GM18907 (cell line): Measurements from ENCODE around the gene MAGEA12.
"Not testable (repeated sequence)": the region's sequence is repeated elsewhere in the genome, so short reads cannot be mapped to it uniquely, and the experiment has no call there.

Experiments used
- ATAC-seq: cut with Tn5 transposase; IDR thresholded peaks from one replicate; pipeline ENCODE4 v1.9.1; 2021; ENCODE audit warnings: mild to moderate bottlenecking, moderate library complexity; ENCODE audit not compliant: unreplicated experiment

The MAGEA12 gene

GRCh38 chrX:152733261-152733975 lies at the start of gene MAGEA12, which contains the start of gene CSAG1:
TSS of gene MAGEA12 (plus strand) at chrX:152733757. CDS start at chrX:152736162, 2,405 bp downstream.
TSS of gene CSAG1 (minus strand) at chrX:152733721. CDS start at chrX:152732460, 1,261 bp downstream.
- no peak for ATAC-seq

DNA sequence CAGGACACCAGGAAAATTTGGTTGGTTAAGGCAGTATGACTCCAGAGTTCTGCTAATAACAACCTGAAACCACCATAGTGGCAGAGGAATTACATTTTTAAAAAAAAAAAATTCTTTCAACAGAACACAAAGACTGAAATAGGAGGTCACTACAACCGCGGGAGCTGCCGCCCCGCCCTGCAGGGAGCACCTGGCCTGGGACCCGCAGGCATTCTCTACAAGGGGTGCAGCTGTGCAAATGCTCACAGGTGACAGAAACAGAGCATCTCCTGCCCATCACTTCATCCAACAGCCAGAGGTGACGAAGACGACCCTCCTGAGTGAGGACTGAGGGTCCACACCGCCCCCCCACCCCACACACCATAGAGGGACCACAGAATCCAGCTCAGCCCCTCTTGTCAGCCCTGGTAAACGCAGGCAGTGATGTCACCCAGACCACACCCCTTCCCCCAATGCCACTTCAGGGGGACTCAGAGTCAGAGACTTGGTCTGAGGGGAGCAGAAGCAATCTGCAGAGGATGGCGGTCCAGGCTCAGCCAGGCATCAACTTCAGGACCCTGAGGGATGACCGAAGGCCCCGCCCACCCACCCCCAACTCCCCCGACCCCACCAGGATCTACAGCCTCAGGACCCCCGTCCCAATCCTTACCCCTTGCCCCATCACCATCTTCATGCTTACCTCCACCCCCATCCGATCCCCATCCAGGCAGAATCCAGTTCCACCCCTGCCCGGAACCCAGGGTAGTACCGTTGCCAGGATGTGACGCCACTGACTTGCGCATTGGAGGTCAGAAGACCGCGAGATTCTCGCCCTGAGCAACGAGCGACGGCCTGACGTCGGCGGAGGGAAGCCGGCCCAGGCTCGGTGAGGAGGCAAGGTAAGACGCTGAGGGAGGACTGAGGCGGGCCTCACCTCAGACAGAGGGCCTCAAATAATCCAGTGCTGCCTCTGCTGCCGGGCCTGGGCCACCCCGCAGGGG lies 35.3 kb upstream of the MAGEA12 start, which contains the start of gene MAGEA3:
MAGEA3 (plus strand) TSS at position 843 of the 980 bp plus-strand sequence. CDS start 2,039 bp downstream, outside the sequence.
- not testable (repeated sequence) for ATAC-seq

- not testable (repeated sequence) for ATAC-seq
These were observed 33.2 kb upstream of the MAGEA12 start for GRCh38 chrX:152700390-152700789.

DNA sequence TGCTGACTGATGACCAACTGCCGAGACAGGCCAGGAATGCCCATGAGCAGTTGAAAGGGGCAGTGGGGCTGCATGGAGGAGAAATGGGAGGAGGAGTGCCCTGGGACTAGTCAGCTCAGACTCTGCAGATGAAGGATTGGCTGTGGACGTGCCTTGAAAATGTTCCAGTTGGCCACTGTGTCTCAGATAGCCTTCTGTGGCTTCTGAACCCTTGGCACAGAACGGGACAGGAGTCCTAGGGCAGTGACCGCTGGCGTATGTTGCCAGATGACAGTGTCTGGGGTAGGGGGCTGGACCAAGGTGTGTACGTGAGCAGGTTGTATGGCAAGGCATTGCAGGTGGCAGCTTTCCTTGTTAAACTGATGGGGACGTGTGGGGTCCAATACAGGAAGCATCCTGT lies 27.1 kb upstream of the MAGEA12 start:
- ATAC-seq: not testable (repeated sequence)

DNA sequence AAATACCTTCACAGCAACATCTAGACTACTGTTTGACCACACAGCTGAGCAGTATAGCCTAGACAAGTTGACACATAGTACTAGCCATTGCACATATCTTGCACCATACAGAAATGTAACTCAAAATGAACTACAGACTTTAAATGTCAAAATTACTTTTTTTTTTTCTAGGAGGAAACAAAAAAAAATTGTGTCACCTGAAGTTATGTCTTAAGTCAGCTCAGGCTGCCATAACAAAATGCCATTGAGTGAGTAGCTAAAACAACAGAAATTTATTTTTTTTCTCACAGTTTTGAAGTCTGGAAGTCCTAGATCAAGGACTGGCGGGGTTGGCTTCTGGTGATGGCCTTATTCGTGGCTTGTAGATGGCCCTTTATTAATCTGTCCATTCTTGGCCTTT lies 24.4 kb upstream of the MAGEA12 start, which contains the start of gene CSAG2:
CSAG2 (minus strand) TSS at position 101 of the 400 bp plus-strand sequence. CDS start 161 bp downstream, outside the sequence.
- ATAC-seq: not testable (repeated sequence)

DNA sequence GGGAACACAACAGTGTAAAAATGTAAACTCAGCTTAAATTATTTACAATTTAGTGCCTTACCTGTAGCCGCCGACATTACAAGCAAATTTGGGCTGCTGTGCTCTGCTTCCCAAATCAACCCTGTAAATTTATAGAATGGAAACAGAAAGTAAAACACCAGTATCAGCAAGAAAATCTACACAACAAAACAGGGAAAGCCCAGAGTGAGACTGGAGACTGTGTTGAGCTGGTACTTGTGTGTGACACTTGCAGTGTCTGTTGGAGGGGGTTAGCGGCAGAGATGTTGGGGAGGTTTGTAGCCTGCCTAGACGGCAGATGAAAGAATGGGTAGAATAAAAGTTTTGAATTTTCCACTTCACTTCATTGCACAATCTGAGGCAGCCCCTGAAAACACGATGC lies 20.4 kb upstream of the MAGEA12 start:
- peak; percentile 67 for ATAC-seq

- not testable (repeated sequence) for ATAC-seq
These were observed 19.5 kb upstream of the MAGEA12 start, which contains the start of gene MAGEA2B for GRCh38 chrX:152713815-152714787. TSS of gene MAGEA2B (plus strand) at chrX:152714628. CDS start at chrX:152717107, 2,479 bp downstream.

DNA sequence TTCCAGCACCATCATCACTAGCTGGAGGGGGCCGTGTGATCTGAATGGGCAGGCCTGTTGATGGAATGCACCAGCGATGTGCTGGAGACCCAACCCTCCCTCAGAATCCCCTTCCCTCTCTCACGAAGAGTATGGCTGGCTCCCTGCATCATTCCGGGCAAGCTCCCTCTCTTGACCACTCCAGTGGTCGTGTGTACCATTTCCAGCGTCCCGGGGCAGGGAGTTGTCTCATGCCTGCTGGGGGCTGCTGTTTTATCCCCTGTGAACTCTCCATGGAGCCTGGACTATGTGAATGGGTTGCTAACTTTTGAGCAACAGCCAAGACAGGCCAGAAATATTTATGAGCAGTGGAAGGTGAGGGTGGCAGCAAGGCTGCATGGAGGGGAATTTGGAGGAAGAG lies 8.1 kb upstream of the MAGEA12 start:
- no peak for ATAC-seq

- ATAC-seq: not testable (repeated sequence)
These were observed 744 bp downstream of the MAGEA12 start for GRCh38 chrX:152734143-152734858.

DNA sequence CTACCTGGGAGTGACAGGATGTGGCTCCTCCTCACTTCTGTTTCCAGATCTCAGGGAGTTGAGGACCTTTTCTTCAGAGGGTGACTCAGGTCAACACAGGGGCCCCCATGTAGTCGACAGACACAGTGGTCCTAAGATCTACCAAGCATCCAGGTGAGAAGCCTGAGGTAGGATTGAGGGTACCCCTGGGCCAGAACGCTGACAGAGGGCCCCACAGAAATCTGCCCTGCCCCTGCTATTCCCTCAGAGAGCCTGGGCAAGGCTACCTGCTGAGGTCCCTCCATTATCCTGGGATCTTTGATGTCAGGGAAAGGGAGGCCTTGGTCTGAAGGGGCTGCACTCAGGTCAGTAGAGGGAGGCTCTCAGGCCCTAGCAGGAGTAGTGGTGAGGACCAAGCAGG lies 1.5 kb downstream of the MAGEA12 start:
- no peak for ATAC-seq

DNA sequence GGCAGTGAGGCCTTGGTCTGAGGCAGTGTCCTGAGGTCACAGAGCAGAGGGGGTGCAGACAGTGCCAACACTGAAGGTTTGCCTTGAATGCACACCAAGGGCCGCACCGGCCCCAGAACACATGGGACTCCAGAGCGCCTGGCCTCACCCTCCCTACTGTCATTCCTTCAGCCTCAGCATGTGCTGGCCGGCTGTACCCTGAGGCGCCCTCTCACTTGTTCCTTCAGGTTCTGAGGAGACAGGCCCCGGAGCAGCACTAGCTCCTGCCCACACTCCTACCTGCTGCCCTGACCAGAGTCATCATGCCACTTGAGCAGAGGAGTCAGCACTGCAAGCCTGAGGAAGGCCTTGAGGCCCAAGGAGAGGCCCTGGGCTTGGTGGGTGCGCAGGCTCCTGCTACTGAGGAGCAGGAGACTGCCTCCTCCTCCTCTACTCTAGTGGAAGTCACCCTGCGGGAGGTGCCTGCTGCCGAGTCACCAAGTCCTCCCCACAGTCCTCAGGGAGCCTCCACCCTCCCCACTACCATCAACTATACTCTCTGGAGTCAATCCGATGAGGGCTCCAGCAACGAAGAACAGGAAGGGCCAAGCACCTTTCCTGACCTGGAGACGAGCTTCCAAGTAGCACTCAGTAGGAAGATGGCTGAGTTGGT lies 2.4 kb downstream of the MAGEA12 start:
- ATAC-seq: no peak

DNA sequence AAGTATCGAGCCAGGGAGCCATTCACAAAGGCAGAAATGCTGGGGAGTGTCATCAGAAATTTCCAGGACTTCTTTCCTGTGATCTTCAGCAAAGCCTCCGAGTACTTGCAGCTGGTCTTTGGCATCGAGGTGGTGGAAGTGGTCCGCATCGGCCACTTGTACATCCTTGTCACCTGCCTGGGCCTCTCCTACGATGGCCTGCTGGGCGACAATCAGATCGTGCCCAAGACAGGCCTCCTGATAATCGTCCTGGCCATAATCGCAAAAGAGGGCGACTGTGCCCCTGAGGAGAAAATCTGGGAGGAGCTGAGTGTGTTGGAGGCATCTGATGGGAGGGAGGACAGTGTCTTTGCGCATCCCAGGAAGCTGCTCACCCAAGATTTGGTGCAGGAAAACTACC lies 3.0 kb downstream of the MAGEA12 start:
- not testable (repeated sequence) for ATAC-seq

GRCh38 chrX:152738560-152738959 lies 5.0 kb downstream of the MAGEA12 start:
- ATAC-seq: no peak

GRCh38 chrX:152753686-152754650 lies 20.4 kb downstream of the MAGEA12 start, which contains the start of gene MAGEA2:
TSS of gene MAGEA2 (minus strand) at chrX:152753842. CDS start at chrX:152751363, 2,479 bp downstream.
- ATAC-seq: not testable (repeated sequence)

DNA sequence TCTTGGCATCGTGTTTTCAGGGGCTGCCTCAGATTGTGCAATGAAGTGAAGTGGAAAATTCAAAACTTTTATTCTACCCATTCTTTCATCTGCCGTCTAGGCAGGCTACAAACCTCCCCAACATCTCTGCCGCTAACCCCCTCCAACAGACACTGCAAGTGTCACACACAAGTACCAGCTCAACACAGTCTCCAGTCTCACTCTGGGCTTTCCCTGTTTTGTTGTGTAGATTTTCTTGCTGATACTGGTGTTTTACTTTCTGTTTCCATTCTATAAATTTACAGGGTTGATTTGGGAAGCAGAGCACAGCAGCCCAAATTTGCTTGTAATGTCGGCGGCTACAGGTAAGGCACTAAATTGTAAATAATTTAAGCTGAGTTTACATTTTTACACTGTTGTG lies 21.3 kb downstream of the MAGEA12 start:
- peak; percentile 66 for ATAC-seq

DNA sequence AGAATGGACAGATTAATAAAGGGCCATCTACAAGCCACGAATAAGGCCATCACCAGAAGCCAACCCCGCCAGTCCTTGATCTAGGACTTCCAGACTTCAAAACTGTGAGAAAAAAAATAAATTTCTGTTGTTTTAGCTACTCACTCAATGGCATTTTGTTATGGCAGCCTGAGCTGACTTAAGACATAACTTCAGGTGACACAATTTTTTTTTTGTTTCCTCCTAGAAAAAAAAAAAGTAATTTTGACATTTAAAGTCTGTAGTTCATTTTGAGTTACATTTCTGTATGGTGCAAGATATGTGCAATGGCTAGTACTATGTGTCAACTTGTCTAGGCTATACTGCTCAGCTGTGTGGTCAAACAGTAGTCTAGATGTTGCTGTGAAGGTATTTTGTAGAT lies 25.4 kb downstream of the MAGEA12 start, which contains the start of gene CSAG3:
CSAG3 (plus strand) TSS at position 301 of the 400 bp plus-strand sequence.
- not testable (repeated sequence) for ATAC-seq

GRCh38 chrX:152759544-152759943 lies 26.0 kb downstream of the MAGEA12 start:
- not testable (repeated sequence) for ATAC-seq
